Activated CD4-positive, alpha-beta T cell treated with anti-CD3 and anti-CD28 coated beads, Interleukin-2, amount 10 ng/mL, durations not matched to agents 7 days and 5 days (primary cell): ENCODE measurements around the gene IREB2. TPM values are rescaled to one million over a fixed set of nuclear protein-coding genes. Genes with fewer than 3 reads are reported as not detected.
"Not testable (repeated sequence)": the region's sequence is repeated elsewhere in the genome, so short reads cannot be mapped to it uniquely, and the experiment has no call there.

Experiments
- CTCF ChIA-PET: fragments of 350-600 bp; sonication (Branson Sonifier 250); formaldehyde crosslinking; loops from one replicate; lab custom pipeline; 2021; ENCODE audit warnings: antibody characterized with exemption; lab: Charles Lee
- POLR2A ChIA-PET: fragments of 350-600 bp; sonication (Branson Sonifier 250); formaldehyde crosslinking; loops from one replicate; lab custom pipeline; 2021; ENCODE audit warnings: antibody characterized with exemption; lab: Charles Lee
- DNase-seq: peaks from one replicate; pipeline ENCODE4 v3.0.0-alpha.2; 2020
- H3K27ac Mint-ChIP-seq: one replicate; pipeline ENCODE4 v1.8.0; 2021; ENCODE audit warnings: mild to moderate bottlenecking, moderate library complexity, mixed read lengths
- H3K27me3 Mint-ChIP-seq: one replicate; pipeline ENCODE4 v1.8.0; 2021; ENCODE audit warnings: mixed read lengths
- H3K36me3 Mint-ChIP-seq: one replicate; pipeline ENCODE4 v1.8.0; 2021; ENCODE audit warnings: low read depth, mixed read lengths
- H3K4me1 Mint-ChIP-seq: one replicate; pipeline ENCODE4 v1.8.0; 2021; ENCODE audit warnings: mixed read lengths
- H3K4me3 Mint-ChIP-seq: one replicate; pipeline ENCODE4 v1.8.0; 2021; ENCODE audit warnings: mild to moderate bottlenecking, moderate library complexity, mixed read lengths
- H3K9me3 Mint-ChIP-seq: one replicate; pipeline ENCODE4 v1.8.0; 2021; ENCODE audit warnings: mixed read lengths
- total RNA-seq, 2 experiments: library from RNA; stranded (reverse); gene quantifications; one replicate each; pipeline ENCODE4 v1.2.3, GENCODE V29; 2021

The IREB2 gene
- total RNA-seq, 2 experiments from 2014 or later: 52.9 to 57.2 TPM

DNA sequence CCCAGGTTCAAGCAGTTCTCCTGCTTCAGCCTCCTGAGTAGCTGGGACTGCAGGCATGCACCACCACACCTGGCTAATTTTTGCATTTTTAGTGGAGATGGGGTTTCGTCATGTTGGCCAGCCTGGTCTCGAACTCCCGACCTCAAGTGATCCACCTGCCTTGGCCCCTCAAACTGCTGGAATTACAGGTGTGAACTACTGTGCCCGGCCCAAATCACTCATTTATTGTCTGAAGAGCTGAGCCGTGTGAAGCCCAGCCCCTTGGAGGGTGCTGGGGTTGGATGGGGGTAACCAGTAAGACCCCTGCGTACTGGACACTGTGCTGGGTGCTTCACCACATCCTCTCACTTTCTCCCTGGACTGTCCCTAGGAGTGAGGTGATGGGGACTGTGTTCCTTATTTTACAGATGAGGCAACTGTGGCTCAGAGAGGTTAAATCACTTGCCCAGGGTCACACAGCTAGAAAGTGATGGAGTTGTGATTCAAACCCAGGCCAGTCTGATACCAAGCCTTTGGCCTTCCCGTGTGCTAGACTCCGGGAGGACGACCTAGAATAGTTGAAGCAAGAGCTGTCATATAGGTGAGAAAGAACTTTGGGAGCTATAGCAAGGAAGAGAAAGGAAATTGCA is 41.7 kb upstream of the IREB2 start:
- Mint-ChIP-seq H3K27me3 (peaks cover 5% of the 10 kb centered on the region), H3K4me3 (no peak overlapping the region), H3K36me3 (no peaks in the 10 kb centered on the region), H3K9me3 (no peaks in the 10 kb centered on the region), H3K27ac (no peak overlapping the region), H3K4me1 (no peaks in the 10 kb centered on the region)
- ChIA-PET POLR2A (no interaction called here), CTCF (interaction anchor here (0.6 to 0.7 kb wide), 2 partner anchors 78 to 1167 kb away, joined by 3 read pairs; no protein-coding TSS in a partner anchor)
- no peak for DNase-seq

DNA sequence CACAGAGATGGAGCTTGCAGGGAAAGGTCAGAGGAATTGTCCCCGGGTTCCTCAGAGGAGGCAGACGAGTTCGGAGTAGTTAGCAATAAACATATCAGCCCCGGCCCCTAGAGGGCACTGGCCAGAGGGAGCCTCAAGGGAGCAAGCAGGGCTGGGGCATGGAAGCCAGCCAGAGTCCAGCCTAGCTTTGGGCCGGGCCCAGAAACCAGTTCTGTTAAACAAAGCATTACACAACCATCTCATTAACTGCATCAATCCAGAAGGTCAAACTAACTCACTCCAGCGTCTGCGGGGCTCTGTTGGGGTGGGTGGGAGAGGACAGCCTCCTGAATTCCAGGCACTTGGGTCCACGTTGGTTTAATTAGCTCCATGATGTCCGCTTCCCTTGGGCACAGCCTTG is 41.0 kb upstream of the IREB2 start:
- ChIA-PET CTCF (interaction anchor here (0.6 kb wide), 1 partner anchor 1168 kb away, joined by 3 read pairs; no protein-coding TSS in a partner anchor), POLR2A (no interaction called here)
- no peak overlapping the region for H3K4me3 Mint-ChIP-seq
- H3K36me3 Mint-ChIP-seq: no peaks in the 10 kb centered on the region
- no peaks in the 10 kb centered on the region for H3K4me1 Mint-ChIP-seq
- H3K27me3 Mint-ChIP-seq: peaks cover 5% of the 10 kb centered on the region
- no peak overlapping the region for H3K27ac Mint-ChIP-seq
- no peak for DNase-seq
- no peaks in the 10 kb centered on the region for H3K9me3 Mint-ChIP-seq

DNA sequence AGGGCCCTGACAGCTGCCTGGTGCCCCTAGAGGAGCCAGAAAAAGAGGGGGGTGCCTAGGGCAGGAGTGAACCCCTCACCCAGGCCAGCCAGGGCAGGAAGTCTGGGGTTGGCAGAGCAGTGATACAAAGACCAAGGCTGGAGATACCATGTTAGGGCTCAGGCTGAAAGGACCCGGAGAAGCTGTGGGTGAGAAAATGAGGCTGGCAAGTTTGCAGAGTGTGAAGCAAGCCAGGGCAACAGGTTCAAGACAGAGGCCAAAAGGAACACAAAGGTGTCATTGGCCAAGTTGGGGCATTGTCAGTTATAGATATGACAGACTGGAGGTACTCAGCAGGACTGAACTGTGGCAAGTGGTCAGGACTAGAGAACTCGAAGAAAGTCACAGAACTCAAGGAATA is 40.6 kb upstream of the IREB2 start:
- no peak overlapping the region for H3K4me3 Mint-ChIP-seq
- no peaks in the 10 kb centered on the region for H3K9me3 Mint-ChIP-seq
- peaks cover 5% of the 10 kb centered on the region for H3K27me3 Mint-ChIP-seq
- no peaks in the 10 kb centered on the region for H3K36me3 Mint-ChIP-seq
- H3K27ac Mint-ChIP-seq: no peak overlapping the region
- DNase-seq: no peak
- H3K4me1 Mint-ChIP-seq: no peaks in the 10 kb centered on the region
- POLR2A ChIA-PET: no interaction called here
- CTCF ChIA-PET: no interaction called here

DNA sequence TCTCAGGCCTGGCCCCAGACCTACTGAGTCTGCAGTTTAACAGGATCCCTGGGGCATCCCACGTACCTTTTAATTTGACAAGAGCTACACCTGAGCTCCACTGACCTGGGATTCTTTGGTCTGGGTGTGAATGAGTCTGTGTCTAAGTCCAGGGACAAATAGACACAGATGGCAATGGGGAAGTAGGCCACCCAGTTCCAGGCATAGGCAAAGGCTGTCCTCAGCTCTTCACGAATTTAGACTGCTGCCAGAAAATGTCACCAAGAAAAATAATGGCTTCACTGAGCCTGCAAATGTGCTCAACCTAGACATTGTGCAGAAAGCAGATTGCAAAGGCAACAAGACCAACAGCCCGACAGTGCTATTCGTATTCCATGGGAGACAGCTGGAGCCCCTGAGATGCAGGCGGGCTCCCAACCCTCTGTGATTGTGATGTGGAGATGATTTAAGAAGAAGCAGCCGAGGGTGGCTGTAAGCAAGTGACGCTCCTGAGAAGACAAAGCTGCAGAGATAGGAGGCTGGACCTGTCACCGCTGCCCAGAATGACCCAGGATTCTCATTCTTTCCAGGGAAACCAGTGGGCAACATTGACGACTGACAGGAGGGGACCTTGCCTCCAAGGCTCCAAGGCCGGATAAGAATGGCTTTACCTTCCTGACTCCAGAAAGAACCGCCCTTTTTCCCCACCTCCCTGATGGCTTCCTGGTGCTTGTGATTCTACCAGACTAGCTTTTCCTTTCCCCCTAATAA is 39.8 kb upstream of the IREB2 start:
- ChIA-PET POLR2A (no interaction called here), CTCF (interaction anchor here (1.2 to 1.8 kb wide), 2 partner anchors 11 to 13 kb away, joined by 3 to 7 read pairs; no protein-coding TSS in a partner anchor)
- H3K27me3 Mint-ChIP-seq: peaks cover 5% of the 10 kb centered on the region
- DNase-seq: no peak
- no peak overlapping the region for H3K4me3 Mint-ChIP-seq
- no peak overlapping the region for H3K27ac Mint-ChIP-seq
- H3K4me1 Mint-ChIP-seq: no peaks in the 10 kb centered on the region
- H3K36me3 Mint-ChIP-seq: no peaks in the 10 kb centered on the region
- H3K9me3 Mint-ChIP-seq: no peaks in the 10 kb centered on the region

DNA sequence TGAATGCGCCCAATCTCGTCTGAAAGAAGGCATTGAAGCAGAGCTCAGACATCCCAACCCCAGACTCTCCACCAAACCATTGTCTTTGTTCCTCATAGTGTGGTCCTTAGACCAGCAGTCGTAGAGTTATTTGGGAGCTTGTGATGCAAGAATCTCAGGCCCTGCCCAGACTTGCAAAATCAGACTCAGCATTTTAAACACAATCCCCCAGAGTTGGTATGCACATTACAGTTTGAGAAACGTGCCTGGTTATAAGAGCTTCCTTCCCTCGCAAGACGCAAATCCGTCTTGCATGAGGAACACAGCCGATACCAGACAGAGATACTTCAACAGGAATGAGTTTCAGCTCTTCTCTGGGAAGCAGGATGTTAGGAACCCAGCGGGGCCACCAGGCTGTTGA is 38.9 kb upstream of the IREB2 start:
- H3K27me3 Mint-ChIP-seq: peaks cover 4% of the 10 kb centered on the region
- no peak overlapping the region for H3K27ac Mint-ChIP-seq

DNA sequence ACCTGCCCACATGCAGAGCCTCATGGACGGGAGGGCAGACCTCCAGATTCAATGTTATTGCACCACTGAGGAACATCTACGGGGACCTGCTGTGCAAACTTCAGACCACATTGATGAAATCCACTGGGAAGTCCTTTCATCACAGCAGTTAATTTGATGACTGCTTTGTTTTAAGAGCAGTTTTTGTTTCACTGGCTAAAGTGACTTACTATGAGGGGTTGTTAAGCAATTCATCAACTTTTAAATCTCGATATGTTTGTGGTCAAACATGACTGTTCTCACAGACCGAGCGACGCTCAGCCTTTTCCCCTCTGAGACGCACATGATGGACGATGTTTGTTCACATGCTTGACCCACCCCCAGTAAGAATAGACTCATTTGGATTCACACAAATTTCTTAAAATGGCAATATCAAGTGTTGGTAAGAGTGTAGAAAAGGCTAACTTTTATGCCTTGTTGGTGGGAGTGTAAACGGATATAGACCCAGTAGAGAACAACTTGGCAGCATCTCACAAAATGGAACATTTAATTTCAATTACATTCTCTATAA is 35.9 kb upstream of the IREB2 start:
- DNase-seq: no peak
- Mint-ChIP-seq H3K9me3 (no peaks in the 10 kb centered on the region), H3K4me1 (no peaks in the 10 kb centered on the region), H3K36me3 (no peaks in the 10 kb centered on the region), H3K27ac (no peak overlapping the region), H3K4me3 (no peak overlapping the region), H3K27me3 (peaks cover 3% of the 10 kb centered on the region)
- ChIA-PET CTCF (no interaction called here), POLR2A (no interaction called here)

More for the DNA sequence above, 38.9 kb upstream of the IREB2 start:
- H3K4me1 Mint-ChIP-seq: no peaks in the 10 kb centered on the region
- DNase-seq: no peak
- H3K9me3 Mint-ChIP-seq: no peaks in the 10 kb centered on the region
- POLR2A ChIA-PET: no interaction called here
- no peak overlapping the region for H3K4me3 Mint-ChIP-seq
- CTCF ChIA-PET: interaction anchor here (1.2 to 1.8 kb wide), 3 partner anchors 12 to 19 kb away, joined by 3 to 7 read pairs (median 3); no protein-coding TSS in a partner anchor
- no peaks in the 10 kb centered on the region for H3K36me3 Mint-ChIP-seq

DNA sequence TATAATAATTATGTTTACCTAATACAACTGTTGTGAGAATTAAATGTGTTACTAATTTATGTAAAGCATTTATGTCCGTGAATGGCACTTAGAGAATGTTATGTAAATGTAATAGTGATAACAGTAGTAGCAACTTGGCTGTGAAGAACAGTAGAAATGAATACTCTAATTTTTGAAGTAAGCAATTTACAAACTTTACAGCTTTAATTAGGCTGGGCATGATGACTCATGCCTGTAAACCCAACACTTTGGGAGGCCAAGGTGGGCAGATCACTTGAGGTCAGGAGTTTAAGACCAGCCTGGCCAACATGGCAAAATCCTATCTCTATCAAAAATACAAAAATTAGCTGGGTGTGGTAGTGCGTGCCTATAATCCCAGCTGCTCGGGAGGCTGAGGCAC is 33.9 kb upstream of the IREB2 start:
- ChIA-PET POLR2A (no interaction called here), CTCF (interaction anchor here (0.5 to 1.5 kb wide), 2 partner anchors 18 to 403 kb away, joined by 3 to 4 read pairs; no protein-coding TSS in a partner anchor)
- Mint-ChIP-seq H3K4me1 (no peaks in the 10 kb centered on the region), H3K36me3 (no peaks in the 10 kb centered on the region), H3K27me3 (peaks cover 5% of the 10 kb centered on the region), H3K4me3 (no peak overlapping the region), H3K9me3 (no peaks in the 10 kb centered on the region), H3K27ac (no peak overlapping the region)
- no peak for DNase-seq

DNA sequence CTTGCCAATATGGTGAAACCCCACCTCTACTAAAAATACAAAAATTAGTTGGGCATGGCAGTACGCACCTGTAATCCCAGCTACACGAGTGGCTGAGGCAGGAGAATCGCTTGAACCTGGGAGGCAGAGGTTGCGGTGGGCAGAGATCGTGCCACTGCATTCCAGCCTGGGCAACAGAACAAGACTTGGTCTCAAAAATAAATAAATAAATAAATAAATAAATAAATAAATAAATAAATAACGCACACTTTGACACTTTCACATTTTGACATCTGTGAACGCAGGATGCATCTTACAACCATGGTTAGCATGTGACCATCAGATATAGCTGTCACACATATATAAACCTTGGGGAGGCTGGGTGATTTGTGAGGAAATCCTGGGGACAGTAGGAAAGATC is 33.2 kb upstream of the IREB2 start:
- DNase-seq, H3K9me3 Mint-ChIP-seq, POLR2A ChIA-PET, H3K27me3 Mint-ChIP-seq, H3K4me3 Mint-ChIP-seq, H3K36me3 Mint-ChIP-seq, H3K27ac Mint-ChIP-seq, H3K4me1 Mint-ChIP-seq: not testable (repeated sequence)
- CTCF ChIA-PET: interaction anchor here (1.5 kb wide), 1 partner anchor 17 kb away, joined by 4 read pairs; no protein-coding TSS in a partner anchor

DNA sequence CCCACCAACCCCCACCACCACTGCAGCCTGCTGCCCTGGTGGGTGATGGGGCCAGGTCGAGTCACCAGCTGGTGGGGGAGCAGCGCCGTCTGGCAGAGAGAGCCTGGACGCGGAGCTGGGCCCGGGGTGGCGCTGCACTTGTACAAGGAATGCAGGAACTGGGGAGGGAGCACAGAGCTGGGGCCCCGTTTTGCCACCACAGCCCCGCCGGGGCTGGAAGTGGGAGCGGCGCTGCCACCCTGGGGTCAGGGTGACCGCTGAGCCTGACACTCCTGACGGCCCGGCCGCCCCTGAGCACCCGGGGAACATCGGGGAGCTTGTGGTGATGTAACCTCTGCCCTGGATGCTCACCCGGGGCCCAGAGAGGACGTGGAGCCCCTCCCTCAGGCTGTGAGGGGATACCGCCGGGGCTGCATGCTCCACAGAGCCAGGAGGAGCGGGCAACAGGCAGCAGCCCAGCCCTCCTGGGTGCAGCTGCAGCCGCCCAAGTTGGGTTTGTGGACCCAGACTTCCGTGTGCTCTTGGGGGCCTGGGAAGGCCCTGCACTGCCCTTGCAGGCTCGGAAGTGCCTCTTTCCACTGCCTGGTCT is 32.6 kb upstream of the IREB2 start:
- CTCF ChIA-PET: interaction anchor here (1.5 to 1.9 kb wide), 2 partner anchors 12 to 17 kb away, joined by 4 to 6 read pairs; no protein-coding TSS in a partner anchor
- H3K27me3 Mint-ChIP-seq: peaks cover 5% of the 10 kb centered on the region

DNA sequence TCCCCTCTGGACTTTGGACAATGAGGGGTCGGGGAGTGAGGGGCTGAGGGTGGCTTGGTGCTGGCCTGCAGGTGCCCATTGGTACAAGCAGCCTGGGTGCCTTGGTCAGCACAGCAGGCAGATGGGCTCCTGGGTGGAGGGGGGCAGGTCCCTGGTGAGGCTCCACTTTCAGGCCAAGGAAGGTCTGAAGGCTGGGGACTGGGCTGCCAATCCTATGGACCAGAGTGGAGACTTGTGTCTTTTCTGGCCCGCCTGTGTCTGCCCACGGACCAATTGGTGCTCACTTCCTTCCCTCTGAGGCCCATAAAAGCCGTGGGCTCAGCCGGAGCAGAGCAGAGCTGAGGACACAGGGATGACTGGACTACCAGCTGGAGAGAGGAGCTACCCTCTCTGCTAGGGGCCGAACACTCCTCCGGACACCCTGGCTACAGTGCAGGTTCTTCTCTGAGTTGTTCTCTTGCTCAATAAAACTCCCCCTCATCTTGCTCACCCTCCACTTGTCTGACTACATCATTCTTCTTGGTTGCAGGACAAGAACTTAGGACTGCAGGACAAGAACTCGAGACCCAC is 31.9 kb upstream of the IREB2 start:
- no peak overlapping the region for H3K27ac Mint-ChIP-seq
- ChIA-PET POLR2A (no interaction called here), CTCF (interaction anchor here (1.9 kb wide), 1 partner anchor 11 kb away, joined by 6 read pairs; no protein-coding TSS in a partner anchor)
- peaks cover 5% of the 10 kb centered on the region for H3K27me3 Mint-ChIP-seq
- no peaks in the 10 kb centered on the region for H3K4me1 Mint-ChIP-seq
- H3K4me3 Mint-ChIP-seq: no peak overlapping the region
- no peak for DNase-seq
- no peaks in the 10 kb centered on the region for H3K9me3 Mint-ChIP-seq
- H3K36me3 Mint-ChIP-seq: no peaks in the 10 kb centered on the region

More for the DNA sequence above, 32.6 kb upstream of the IREB2 start:
- Mint-ChIP-seq H3K4me1 (no peaks in the 10 kb centered on the region), H3K9me3 (no peaks in the 10 kb centered on the region), H3K36me3 (no peaks in the 10 kb centered on the region), H3K27ac (no peak overlapping the region), H3K4me3 (no peak overlapping the region)
- no peak for DNase-seq
- POLR2A ChIA-PET: no interaction called here

DNA sequence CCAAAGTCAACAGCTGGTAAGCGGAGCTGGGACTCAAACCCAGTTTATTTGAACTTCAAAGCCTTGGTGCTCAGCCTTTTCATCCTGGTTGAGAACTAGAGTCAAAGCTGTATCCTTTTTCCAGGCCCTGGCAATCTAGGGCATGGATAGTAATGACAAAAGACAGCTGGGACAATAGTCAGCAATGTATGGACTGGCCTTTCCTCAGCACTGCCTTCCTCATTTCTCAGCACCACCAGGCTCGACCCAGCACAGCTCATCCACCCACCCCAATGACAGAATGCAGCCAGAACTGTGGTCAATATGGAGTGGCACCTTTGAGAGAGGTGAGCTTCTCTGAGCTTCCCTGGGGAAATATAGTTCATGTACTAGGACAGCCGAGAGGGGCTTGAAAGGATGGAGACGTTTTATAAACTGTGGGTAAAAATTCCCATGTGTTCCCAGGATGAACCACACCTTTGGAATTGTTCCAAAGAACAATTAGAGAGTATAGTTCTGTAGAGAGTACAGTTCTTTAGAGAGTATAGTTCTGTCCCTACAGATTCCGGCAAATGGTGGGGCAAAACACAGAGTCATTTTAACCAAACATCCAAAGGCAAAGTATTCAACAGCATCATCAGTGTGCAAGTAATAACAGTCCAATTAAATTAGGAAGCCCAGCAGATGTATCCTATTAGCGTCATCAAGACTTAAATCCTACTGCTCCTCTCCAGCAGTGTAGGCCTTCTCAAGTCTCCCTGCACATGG is 30.2 kb upstream of the IREB2 start:
- ChIA-PET CTCF (interaction anchor here (0.5 to 1.9 kb wide), 2 partner anchors 10 to 37 kb away, joined by 4 to 6 read pairs; no protein-coding TSS in a partner anchor), POLR2A (no interaction called here)
- peaks cover 7% of the 10 kb centered on the region for H3K27me3 Mint-ChIP-seq
- H3K9me3 Mint-ChIP-seq: no peaks in the 10 kb centered on the region
- H3K4me1 Mint-ChIP-seq: no peaks in the 10 kb centered on the region
- H3K4me3 Mint-ChIP-seq: no peak overlapping the region
- DNase-seq: no peak
- no peak overlapping the region for H3K27ac Mint-ChIP-seq
- no peaks in the 10 kb centered on the region for H3K36me3 Mint-ChIP-seq

DNA sequence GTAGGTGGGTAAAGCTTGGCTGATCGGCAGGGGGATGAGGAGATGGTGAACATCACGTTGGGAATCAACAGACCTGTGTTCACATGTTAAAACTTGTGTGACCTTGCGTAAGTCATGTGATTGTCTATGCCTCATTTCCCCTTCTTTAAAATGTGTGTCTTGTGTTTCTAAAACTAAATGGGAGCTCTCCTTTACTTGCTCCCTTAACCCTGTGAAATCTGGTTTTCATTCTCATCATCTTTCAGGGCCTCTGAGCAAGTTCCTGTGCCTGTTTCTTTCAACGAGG is 29.7 kb upstream of the IREB2 start:
- Mint-ChIP-seq H3K36me3 (no peaks in the 10 kb centered on the region), H3K4me1 (no peaks in the 10 kb centered on the region), H3K9me3 (no peaks in the 10 kb centered on the region), H3K27ac (no peak overlapping the region), H3K4me3 (no peak overlapping the region), H3K27me3 (peaks cover 7% of the 10 kb centered on the region)
- ChIA-PET CTCF (interaction anchor here (1.0 kb wide), 1 partner anchor 10 kb away, joined by 3 read pairs; no protein-coding TSS in a partner anchor), POLR2A (no interaction called here)
- no peak for DNase-seq
